Stimulated activated CD8-positive, alpha-beta memory T cell treated with anti-CD3 and anti-CD28 coated beads, Interleukin-7, amount 100 ng/mL, for 1 hour (primary cell): ENCODE measurements around the gene INPP4A.

Experiments
- DNase-seq, 2 donors: peaks; one replicate each; pipeline ENCODE4 v3.0.0-alpha.2; 2020; ENCODE audit warnings: low read depth in 2 of 2

The INPP4A gene

DNA sequence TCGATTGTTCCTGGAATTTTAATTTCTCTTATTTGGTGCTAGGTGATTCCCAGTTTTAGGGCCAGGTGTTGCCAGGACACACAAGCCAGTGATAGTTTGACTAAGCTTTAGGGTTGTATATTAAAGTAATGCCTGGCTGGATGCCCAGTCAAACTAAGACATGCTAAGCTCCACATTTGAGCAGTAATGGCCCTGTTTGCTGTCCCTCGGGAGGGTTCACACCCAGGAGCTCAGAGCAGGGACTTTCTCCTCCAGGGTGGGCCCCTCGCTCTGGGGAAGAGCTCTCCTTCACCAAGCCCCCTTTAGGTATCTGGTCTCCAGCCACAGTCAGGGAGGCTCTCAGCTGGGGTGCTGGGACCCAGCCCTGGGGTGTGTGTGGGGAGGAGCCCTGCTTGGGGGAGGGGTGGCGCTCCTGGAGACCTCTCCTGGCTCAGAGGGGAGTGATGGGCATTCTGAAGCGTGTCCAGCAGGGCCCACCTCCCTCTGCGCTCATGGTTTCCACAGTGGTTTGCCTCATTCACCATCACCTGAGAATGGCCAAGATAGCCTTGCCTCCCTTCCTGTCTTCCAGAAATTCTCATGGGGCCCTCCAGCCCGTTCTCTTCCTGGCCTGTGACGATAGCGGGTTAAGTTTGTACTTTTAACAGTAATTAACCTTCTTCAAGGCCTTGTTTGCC is 31.7 kb downstream of the INPP4A start:
- DNase-seq, result no peak

DNA sequence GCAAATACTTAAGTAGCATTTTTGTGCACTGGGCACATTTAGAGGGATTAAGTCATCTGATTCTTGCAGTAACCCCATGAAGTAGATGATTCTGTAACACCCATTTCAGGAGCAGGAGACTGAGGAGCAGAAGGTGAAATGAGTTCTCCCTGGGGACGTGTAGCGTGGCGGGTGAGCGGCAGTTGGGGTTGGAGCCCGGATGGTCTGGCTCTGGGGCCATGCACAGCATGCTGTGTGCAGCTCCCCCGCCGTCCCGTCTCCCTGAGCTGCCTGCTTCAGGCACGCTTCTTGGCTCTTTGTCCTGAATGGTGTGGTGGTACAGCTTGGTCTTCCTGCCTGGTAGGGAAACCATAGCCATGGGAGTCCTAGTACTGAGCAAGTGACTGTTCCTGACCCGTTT is 32.4 kb downstream of the INPP4A start:
- DNase-seq, result no peak

DNA sequence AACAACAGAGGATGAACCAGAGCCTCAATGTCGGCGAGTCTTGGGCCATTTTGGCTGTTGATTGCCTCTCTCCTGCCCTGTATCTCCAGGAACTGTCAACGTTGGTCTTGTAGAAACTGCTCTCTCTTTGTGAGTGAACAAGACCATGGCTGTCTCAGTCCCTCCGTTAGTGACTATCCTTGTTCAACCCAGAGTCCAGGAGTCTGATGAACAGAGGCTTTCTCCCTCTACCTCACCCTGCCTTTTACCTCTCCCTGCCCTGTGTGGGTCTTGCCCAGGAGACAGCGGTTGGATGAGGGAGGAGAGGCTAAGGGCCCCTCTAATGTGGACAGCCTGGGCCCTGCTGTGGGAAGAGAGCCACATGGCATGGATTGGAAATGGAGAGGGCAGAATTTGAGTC is 32.8 kb downstream of the INPP4A start:
- DNase-seq, result no peak

DNA sequence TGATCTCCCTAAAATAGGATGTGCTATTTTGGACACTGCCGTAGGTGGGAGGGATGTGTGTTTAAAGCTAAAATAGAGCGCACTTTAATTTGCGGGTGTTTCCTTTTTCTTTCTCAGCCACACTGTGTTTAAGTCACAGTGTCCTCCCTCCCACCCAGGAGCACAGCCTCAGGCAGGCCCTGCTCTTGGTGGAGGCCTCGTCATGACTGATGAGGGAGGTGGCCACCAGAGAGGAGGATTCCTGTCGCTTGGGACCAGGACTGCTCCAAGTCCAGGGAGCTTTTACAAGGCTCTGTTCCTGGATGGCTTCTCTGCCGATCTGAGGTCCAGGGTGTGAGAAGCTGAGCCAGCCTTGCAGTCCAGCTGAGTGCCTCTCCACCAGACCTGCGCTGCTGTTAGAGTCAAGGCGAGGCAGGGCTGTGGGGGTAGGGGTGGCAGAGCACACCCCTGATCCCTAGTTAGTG is 33.5 kb downstream of the INPP4A start:
- DNase-seq, result no peak

DNA sequence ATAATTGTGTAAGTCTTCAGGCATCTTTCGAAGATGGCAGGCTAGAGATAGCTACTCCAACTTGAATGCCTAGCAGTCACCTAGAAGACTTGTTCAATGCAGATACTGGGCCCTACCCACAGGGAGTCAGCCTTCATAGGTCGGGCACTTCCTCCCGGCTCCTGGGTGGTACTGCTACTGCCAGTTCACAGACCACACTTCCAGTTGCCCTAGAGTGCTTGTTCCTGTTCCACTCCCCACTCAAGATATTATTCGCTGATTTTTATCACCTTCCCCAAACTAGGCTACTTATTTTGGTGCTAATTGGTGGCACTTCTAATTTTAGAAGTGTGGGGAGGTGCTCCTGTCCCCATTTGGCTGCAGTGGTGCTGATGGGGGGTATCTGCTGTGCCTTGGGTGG is 34.2 kb downstream of the INPP4A start:
- no peak for DNase-seq

DNA sequence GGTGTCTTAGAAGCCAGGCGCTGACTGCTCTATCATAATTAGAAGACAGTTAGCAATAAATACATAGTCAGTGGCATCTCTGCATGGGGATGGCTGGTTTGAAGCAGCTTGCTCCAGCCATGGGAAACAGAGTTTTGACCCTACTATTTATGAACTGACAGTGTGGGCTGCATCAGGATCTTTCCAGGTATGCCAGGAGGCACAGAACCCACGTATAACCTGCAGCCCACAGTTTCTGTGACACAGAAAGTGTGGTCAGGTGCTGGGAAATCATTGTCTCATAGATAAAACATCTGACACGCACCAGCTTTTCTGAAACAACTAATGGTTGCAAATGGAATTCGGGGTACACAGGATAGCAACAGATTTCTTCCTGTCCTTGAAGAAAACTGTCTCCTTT is 34.7 kb downstream of the INPP4A start:
- no peak for DNase-seq

DNA sequence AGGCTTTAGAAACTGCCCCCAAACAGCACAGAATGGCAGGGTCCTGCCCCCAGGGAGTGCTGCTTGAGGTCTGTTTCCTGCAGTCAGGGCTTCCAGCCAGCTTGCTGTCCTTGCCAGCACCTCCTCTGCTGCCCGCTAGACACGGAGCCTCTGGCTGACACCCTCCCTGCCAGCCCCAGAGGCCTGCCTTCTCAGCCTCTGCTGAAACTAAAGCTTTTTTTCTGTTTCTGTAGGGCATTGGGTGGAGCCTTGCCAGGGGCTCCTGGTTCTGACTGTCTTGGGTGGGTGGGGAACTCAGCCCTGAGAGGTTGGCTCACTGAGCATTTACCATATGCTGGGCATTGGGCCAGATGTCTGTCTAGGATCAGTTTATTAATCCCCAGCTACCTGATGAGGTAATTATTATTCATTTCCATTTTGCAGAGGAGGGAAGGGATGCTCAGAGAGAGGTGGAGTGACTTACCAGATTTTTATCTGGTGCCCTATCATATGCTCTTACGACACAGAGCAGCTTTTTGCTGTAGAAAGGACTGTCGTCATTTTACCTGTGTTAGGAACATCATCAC is 35.4 kb downstream of the INPP4A start:
- DNase-seq, result no peak

DNA sequence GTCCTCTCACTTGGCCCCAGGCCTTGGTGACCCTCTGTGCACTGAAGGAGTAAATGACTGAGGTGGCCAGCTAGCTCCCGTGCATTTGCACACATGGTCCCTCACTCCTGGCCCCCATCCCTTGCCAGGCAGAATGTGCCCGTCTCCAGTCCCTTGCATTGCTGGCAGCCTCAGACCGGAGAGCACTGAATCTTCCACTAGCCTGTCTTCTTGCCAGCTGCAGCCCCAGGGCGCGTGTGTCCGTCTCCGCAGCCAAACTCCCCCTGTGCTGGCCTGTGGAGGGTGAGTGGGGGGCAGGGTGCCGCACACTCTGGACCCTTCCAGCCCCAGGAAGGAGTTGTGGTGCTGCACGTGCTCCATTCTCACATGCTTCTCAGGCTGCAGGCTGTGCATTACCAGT is 35.9 kb downstream of the INPP4A start:
- DNase-seq, result no peak

DNA sequence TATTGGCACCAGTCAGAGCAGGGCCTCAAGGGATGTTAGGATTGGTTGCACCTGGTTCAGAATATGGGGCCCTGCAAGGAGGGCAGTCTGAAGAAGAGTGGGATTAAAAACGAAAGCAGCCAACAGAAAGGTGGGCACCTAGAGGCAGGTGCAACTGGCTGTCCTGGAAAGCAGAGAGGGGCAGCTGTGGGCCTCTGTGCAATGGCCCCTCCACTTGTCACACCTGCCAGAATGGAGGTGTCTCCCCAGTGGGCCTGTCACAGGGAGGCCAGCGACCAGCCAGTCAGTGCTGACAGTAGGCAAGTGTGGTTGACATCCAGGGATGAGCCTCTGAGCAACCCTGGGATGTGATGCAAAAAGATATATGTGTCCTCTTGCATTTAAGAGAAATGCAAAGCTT is 37.7 kb downstream of the INPP4A start:
- no peak for DNase-seq

DNA sequence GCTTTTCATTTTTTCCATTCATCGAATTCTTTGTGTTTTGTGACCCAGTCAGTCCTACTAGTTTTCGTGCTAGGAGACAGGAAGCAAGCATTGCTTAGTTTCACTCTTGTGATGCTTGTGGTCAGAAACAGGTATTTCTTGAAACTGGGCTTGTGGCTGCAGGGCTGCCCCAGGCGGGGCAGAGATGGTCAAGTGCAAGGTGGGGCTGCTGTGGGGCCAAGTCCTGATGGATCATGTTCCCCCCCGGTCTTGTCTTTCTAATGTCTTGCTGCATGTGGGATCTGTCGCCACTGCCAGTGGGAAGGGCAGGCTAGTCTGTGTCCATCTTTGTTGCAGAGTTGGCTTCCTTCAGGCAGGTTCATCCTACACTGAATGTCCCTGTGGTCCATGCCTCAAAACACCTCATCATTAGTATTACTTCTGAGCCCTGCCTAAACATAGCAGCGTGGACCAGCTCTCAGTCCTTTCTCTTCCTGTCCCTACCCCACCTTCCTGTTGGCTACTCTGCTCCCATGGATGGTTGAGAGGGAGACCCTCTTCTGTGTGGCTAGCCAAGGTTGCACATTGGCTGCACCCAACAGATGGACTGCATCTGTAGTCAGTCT is 38.7 kb downstream of the INPP4A start:
- DNase-seq, result no peak

DNA sequence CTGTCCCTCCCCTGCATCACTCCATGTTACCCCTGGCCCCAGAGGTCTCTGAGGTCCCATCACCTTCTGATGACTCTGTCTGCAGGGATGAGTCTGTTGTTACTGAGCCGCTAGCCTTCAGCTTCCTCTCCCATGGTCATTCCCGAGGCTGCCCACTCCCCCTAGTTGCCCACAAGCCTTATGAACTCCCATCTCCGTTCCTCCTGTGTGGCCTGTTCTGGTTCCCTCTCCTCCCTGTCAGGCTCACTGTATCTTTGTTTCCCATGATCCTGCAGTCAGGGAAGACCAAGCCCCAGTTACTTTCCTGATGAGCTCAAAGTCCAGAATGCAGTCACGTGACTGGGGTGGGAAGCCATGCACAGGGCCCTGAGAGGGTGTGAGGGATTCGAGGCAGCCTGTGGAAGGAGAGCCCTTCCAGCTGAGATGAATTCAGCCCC is 39.5 kb downstream of the INPP4A start:
- DNase-seq, result no peak

DNA sequence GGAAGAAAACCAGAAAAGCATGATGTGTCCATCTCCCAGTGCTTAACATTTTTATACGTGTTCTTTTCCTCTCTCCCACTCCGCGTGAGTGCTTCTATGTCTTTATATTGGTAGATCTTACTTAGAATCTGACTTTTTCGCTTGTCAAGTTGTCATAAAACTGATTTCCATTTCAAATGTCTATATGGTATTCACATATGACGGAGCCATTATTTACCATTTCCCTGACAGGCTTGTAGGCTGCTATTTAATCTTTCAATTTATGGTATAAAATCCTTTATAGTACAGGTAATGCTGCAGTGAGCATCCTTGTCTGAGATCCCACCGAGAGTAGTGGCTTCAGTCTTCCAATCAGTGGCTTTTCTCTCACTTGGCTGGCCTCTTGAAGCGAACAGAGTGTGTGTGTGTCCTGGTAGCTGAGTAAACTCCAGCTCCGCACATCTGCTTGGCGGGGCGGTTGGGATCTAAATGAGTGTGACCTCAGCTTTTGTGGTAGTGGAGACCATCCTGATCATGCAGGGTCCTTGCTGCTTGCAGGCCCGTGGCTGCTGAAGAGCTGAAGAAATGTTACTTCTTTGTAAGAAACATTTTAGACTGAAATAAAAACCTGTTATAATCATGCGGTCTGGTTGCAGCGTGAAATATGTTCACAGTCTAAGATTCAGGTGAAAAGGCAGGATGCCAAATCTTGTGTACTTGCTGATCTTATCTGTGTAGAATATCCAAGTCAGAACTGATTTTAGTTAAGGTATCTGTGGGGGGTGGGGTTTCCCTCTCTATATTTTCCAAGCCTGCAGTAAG is 40.2 kb downstream of the INPP4A start:
- no peak for DNase-seq

DNA sequence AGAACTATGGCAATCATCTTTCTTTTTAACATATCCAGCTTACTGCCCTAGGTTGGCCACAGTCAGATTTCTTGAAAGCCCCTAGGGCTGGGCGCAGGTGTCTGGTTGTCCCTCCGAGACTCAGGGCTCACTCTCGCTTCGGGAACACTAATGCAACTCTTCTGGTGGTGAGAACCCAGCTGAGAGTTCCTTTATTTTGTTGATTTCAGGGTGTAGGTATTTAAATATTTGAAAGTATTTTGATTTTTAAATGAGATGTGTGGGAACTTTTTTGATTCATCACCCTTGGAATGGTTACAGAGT is 40.7 kb downstream of the INPP4A start:
- DNase-seq, result no peak

DNA sequence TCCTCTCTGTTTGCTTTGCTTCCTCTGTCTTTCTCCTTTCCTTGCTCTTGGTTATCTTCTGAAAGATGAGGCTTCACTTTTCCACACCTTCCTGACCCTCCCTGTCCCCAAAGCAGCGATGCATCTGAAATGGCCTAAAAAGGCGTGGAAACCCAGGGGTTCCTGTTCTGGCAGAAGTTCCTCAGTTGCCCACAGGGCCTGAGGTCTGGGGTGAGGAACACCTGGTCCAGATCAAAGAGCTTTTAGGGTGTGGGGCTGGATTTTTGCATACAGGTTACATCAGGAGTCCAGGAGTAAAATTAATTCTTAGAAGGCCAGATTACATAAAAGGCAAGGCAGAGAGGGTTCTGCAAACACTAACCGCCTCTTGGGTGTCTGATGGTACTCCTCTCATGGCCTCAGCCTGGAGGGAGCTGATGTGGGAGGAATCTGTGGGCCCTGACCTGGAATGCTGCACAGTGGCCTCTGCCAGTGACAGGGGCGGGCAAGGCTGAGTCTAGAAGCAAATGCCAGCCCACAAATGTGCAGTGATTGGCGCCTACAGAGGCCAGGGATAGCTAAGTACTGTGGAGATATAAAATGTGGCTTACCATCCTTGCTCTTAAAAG is 41.8 kb downstream of the INPP4A start:
- no peak for DNase-seq

DNA sequence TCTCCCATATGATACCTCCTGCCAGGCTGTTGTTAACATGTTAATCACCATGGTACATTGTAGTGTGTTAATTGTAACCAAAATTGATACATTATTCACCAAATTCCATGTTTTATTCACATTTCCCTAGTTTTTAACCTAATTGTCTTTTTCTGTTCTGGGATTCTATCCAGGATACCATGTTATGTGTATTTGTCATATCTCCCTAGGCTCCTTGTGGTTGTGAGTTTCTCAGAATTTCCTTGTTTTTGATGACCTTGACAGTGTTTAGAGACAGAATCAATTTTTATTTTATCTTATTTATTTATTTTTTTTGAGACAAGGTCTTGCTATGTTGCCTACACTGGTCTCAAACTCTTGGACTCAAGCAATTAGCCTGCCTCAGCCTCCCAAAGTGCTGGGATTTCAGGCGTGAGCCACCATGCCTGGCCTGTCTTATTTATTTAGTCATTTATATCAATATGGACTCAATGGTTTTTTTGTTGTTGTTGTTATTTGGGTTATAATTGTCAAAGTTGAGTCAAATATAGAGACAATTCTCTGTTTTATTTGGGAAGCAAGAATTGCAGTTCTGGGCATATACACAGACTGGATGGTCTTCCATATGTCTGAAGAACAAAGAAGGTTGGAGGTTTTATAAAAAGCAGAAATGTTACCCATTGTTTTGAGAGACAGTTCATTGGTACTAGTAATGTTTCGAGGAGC is 42.6 kb downstream of the INPP4A start:
- DNase-seq, result no peak

DNA sequence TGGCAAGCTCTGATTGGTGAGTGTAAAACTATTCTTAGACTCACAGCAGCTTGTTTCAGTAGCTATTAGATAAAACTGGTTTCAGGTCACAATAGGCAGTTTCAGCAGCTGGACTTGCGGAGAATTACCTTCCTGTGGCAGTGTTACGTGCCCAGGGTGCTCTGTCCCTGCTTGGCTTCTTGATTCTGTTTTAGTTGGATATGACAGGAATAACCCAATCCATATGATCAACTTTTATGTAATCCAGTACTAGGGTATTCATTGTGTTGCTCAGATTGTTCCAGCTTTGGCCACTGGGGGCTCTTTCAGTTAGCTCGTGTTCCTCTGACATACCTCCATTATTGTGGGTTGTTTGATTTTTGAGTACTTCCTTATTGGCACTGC is 43.1 kb downstream of the INPP4A start:
- no peak for DNase-seq

DNA sequence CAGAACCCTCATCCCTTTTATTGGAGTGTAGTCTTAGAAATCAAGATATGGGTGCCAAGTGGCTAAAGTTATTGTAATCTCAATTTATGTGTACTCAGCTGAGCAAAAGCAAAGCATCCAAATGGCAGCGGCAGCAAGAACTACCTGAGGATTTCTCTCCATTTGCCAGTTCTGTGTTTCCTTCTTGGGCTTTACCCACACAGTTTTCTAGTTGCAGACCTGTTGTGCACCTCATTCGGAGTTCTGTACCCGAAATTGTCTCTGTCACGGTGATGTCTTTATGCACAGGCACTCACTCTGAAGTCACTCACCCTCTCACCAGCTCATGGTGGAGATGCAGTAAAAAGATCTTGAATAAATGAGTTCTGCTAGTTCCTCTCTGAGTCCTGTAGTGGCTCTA is 43.6 kb downstream of the INPP4A start:
- no peak for DNase-seq

DNA sequence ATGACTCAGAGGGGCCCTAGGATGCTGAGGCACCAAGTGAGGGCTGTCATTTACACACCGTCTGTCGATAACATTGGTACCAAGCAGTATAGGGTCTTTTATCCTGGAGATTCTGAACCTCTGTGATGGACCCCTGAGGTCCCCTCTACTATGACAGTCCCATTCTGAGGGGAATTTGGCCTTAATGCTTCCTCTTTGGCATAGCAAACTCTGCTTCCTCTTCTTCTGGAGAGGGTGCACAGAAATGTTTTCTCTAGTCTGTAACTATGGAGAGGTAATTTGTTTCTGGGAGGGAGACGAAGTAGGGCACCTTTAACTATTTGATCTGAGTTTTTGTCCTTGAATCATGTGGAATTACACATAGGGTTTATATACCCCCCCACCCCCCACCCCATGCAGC is 44.8 kb downstream of the INPP4A start:
- no peak for DNase-seq

DNA sequence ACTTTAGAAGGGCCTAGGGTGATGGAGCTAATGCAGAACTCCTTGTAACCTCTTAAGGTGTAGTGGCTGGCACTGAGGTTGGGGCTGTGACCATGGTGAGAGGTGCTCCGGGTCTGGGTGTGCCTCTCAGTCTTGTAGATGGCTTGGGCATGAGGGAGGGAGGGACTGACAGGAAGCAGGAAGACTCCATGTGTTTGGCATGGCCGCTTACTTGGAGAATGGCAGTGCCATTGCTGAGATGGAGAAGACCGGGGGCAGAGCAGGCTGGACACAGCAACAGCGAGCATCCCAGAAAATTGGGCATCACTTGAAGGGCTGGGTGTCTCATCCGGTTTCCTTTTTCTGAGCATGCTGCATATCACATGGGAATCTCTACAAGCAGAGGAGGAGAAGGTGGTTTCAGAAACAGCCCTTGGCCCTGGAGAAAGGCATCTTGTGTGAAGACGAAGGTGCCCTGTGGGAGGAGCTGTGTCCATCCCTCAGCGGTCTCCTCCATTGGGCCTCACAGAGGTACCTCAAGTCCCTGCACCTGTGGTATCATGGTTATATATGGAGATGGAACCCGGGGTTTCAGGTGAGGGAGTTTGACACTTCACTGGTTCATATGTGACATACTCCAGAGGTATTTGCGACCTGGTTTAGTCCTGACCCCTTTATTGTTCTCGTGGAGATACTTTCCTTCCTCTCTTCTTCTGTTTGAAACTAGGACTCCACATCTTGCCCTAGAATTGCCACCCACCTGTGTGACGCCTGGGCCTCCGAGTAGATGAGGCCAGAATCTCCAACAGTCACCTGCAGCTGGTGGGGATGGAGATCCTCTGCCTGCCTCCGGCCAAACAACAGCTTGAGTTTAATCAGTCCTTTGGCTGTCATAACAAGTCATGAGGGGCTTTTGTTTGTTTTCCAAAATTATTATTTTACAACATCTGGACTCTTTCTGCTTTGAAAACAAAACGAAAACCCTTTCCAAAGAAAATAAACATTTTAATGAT is 45.6 kb downstream of the INPP4A start:
- no peak for DNase-seq

DNA sequence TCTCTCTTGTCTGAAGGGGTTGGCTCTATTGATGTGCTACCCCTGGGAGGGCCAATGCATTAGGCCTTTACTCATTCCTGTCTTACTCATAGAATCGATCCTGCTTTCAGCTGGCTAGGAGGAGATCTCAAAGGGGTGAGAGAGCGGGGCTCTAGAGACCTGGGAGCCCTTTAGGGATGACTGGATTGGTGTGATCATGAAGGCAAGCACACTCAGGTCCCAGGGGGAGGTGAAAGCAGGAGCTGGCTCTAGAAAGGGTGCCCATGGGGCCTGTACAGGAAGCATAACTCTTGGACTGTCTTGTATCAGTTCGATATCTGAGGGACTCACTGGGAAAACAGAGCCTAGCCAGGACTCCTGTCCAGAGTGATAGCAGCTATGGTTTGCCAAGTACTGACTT is 47.8 kb downstream of the INPP4A start:
- no peak for DNase-seq

DNA sequence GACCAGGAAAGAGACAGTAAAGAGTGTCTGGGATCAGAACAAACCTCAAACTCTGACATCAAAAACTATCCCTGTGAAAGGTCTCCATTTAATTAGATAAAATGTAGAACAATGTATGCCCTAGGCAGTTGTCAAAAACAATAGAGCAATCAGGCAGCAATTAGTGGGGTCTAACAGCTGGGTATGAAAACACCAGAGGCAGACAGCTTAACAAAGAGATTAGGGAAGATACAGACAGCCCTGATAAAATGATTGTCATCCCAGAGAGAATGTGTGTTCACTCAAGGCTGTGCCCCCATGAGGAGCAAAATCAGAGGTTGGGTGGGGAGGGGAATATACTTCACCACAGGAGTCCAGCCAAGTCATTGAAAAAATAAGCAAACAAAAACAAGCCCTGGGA is 50.0 kb downstream of the INPP4A start:
- DNase-seq, result no peak
